OCI-LY3 (cell line): ENCODE data around the gene GRID1.

Experiments
- H2AFZ ChIP-seq: fragments of 200-600, 300-600 bp; shearing (Covaris generic); 2 replicates; pipeline ENCODE4 v1.6.0; 2014; ENCODE audit warnings: antibody characterized with exemption, low read depth, low read length
- H3K27ac ChIP-seq: fragments of 200-600, 300-600 bp; sonication (generic); 2 replicates; pipeline ENCODE4 v1.5.1; 2014; ENCODE audit warnings: mild to moderate bottlenecking, low read length, moderate library complexity, mixed read lengths
- H3K27me3 ChIP-seq: fragments of 200-600, 300-600 bp; sonication (generic); 2 replicates; pipeline ENCODE4 v1.6.1; 2014; ENCODE audit warnings: low read depth, low read length, mixed read lengths
- H3K36me3 ChIP-seq: fragments of 200-600, 300-600 bp; sonication (generic); replicated peaks from 2 replicates; pipeline ENCODE3; 2014; ENCODE audit warnings: low read depth, low read length, mixed read lengths
- H3K4me1 ChIP-seq: fragments of 300-600, 200-600 bp; sonication (generic); 2 replicates; pipeline ENCODE4 v1.6.1; 2014; ENCODE audit warnings: low read length, mixed read lengths
- H3K4me2 ChIP-seq: fragments of 200-600, 300-600 bp; sonication (generic); 2 replicates; pipeline ENCODE4 v1.6.1; 2014; ENCODE audit warnings: low read length, mixed read lengths
- H3K4me3 ChIP-seq: fragments of 300-600, 200-600 bp; sonication (generic); 2 replicates; pipeline ENCODE4 v1.5.1; 2014; ENCODE audit warnings: antibody characterized with exemption, mild to moderate bottlenecking, low read length, moderate library complexity
- H3K79me2 ChIP-seq: fragments of 300-600, 200-600 bp; shearing (Covaris generic); 2 replicates; pipeline ENCODE4 v1.6.1; 2014; ENCODE audit warnings: mild to moderate bottlenecking, low read length, mixed read lengths
- H3K9ac ChIP-seq: fragments of 300-600, 200-600 bp; shearing (Covaris generic); 2 replicates; pipeline ENCODE4 v1.6.0; 2014; ENCODE audit warnings: mild to moderate bottlenecking, low read length, moderate library complexity
- H3K9me3 ChIP-seq: fragments of 200-600, 300-600 bp; shearing (Covaris generic); 2 replicates; pipeline ENCODE4 v1.6.1; 2014; ENCODE audit warnings: low read length, mixed read lengths; ENCODE audit not compliant: insufficient read depth
- H4K20me1 ChIP-seq: fragments of 200-600, 300-600 bp; sonication (generic); 2 replicates; pipeline ENCODE4 v1.6.1; 2016; ENCODE audit warnings: low read length, mixed read lengths; ENCODE audit not compliant: insufficient read depth
- EZH2phosphoT487 ChIP-seq: fragments of 200-600 bp; shearing (Covaris generic); IDR thresholded peaks from 2 replicates; pipeline ENCODE4 v1.6.1; 2018; ENCODE audit warnings: antibody characterized with exemption, mixed run types, low read depth
- TF ChIP-seq, protein P1 (sequence below): fragments of 200-600, 300-600 bp; sonication (generic); IDR thresholded peaks from 2 replicates; pipeline ENCODE4 v1.5.1; 2014; ENCODE audit warnings: antibody characterized with exemption, low read length, low read depth

The GRID1 gene

DNA sequence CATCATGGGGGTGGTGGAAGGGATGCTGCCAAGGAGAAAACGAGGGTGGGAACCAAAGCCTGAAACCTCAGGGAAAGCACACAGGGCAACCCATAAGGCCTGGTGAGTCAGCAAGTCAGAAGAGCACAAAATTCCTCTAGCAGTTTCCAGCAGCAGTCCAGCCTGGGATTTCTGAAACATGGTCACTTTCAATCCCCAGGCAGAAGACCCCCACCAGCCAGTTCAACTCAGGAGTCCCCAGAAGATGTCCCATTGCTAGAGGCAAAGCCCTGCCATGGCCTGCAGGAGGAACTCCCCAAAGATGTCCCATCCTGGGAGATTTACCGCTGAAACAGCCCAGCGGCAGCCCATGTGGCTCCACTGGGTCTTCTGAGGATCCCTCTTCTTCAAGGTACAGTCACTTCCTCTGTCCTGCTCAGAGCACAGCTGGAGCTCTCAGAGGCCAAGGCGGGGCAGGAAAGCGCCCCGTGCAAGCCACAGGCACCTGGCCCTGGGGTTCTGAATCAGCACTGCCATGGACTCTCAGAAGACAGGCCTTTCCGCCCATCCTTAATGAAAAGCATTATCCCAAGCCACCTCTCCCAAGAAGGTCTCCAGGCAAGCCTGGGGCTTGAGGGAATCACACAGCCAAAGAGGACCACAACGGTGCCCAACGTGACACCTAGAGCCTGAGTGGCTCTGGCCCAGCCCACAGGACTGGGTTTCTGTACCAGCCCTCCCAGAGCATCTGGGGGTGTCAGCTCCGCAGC is 196.9 kb downstream of the GRID1 start:
- H3K9me3 ChIP-seq, result no peaks in the 10 kb centered on the region
- peaks cover 7% of the 10 kb centered on the region for H3K4me1 ChIP-seq
- H3K79me2 ChIP-seq, result no peaks in the 10 kb centered on the region
- H2AFZ ChIP-seq, result no peak overlapping the region
- H3K27ac ChIP-seq, result no peak overlapping the region
- no peak overlapping the region for H3K4me2 ChIP-seq
- no peak overlapping the region for H3K9ac ChIP-seq
- TF ChIP-seq EZH2phosphoT487, result no peak
- TF ChIP-seq, protein P1, sequence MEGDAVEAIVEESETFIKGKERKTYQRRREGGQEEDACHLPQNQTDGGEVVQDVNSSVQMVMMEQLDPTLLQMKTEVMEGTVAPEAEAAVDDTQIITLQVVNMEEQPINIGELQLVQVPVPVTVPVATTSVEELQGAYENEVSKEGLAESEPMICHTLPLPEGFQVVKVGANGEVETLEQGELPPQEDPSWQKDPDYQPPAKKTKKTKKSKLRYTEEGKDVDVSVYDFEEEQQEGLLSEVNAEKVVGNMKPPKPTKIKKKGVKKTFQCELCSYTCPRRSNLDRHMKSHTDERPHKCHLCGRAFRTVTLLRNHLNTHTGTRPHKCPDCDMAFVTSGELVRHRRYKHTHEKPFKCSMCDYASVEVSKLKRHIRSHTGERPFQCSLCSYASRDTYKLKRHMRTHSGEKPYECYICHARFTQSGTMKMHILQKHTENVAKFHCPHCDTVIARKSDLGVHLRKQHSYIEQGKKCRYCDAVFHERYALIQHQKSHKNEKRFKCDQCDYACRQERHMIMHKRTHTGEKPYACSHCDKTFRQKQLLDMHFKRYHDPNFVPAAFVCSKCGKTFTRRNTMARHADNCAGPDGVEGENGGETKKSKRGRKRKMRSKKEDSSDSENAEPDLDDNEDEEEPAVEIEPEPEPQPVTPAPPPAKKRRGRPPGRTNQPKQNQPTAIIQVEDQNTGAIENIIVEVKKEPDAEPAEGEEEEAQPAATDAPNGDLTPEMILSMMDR, result no peak
- no peak overlapping the region for H3K4me3 ChIP-seq
- H3K36me3 ChIP-seq, result no peaks in the 10 kb centered on the region
- H3K27me3 ChIP-seq, result no peaks in the 10 kb centered on the region
- H4K20me1 ChIP-seq, result no peaks in the 10 kb centered on the region

DNA sequence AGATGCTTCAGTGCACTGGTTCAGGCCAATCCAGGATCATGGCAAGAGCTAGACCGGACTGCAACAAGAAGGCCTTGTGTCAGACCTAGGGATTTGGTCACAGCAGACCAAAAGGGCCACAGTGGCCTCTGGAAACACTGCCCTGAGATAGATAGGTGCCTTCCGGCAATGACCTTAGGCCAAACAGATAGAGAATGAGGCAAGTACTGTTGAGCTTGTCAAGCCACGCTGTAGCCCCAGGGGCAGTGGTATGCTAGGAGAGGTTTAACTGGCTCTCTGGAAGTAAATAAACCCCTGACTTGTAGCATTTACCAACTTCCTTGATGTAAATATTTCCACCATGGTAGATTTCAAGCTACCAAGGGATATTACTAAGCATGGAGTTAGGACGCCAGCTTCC is 197.5 kb downstream of the GRID1 start:
- Histone ChIP-seq H3K9ac (no peak overlapping the region), H3K4me3 (no peak overlapping the region), H3K4me2 (no peak overlapping the region), H3K36me3 (no peaks in the 10 kb centered on the region), H4K20me1 (no peaks in the 10 kb centered on the region), H3K27me3 (no peaks in the 10 kb centered on the region), H2AFZ (no peak overlapping the region), H3K9me3 (no peaks in the 10 kb centered on the region), H3K4me1 (peaks cover 7% of the 10 kb centered on the region), H3K79me2 (no peaks in the 10 kb centered on the region), H3K27ac (no peak overlapping the region)
- TF ChIP-seq, protein P1, result no peak
- no peak for TF ChIP-seq EZH2phosphoT487

DNA sequence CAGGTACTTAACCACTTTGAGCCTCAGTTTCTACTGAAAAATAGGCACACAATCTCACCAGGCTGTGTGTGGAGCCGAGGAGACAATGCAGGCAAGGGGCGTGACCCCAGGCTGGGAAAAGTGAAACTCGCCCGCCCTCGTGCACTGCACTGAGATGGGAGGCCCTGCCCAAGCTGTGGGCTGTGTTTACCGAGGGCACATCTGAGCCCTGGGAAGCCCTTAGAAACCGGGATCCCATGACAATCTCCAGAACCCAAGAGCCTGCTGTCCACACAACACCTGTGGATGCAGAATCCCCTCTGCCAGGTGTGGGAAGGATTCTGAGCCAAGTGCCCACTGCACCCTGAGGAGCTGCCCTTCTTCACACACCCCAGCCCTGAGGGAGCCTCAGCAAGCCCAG is 198.3 kb downstream of the GRID1 start:
- no peaks in the 10 kb centered on the region for H3K79me2 ChIP-seq
- no peak overlapping the region for H3K4me3 ChIP-seq
- no peak overlapping the region for H3K9ac ChIP-seq
- no peaks in the 10 kb centered on the region for H3K9me3 ChIP-seq
- no peak overlapping the region for H2AFZ ChIP-seq
- no peak for TF ChIP-seq EZH2phosphoT487
- TF ChIP-seq, protein P1, result no peak
- H3K27ac ChIP-seq, result no peak overlapping the region
- no peak overlapping the region for H3K4me2 ChIP-seq
- H3K27me3 ChIP-seq, result no peaks in the 10 kb centered on the region
- no peaks in the 10 kb centered on the region for H3K36me3 ChIP-seq
- no peaks in the 10 kb centered on the region for H4K20me1 ChIP-seq
- H3K4me1 ChIP-seq, result peaks cover 7% of the 10 kb centered on the region

DNA sequence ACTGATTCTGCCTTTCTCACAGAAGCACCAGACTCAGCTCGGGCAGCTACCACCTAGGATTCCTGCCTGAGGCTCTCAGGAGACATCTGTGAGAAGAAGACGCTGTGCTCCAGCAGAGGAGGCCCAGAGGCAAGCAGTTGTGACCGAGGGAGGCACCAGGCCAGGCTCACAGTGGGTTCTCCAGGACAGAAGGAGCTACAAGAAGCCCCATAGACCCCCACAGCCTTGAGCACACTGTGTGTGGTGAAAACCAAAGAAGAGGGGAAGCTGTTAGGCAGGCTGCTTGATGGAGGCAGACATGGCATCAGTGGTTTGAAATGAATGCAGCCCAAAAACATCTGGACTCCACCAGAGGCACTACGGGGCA is 198.8 kb downstream of the GRID1 start:
- H3K36me3 ChIP-seq, result no peaks in the 10 kb centered on the region
- H4K20me1 ChIP-seq, result no peaks in the 10 kb centered on the region
- no peaks in the 10 kb centered on the region for H3K9me3 ChIP-seq
- no peak overlapping the region for H3K27ac ChIP-seq
- peaks cover 7% of the 10 kb centered on the region for H3K4me1 ChIP-seq
- TF ChIP-seq, protein P1, result no peak
- no peak for TF ChIP-seq EZH2phosphoT487
- no peaks in the 10 kb centered on the region for H3K27me3 ChIP-seq
- H2AFZ ChIP-seq, result no peak overlapping the region
- H3K9ac ChIP-seq, result no peak overlapping the region
- H3K4me2 ChIP-seq, result no peak overlapping the region
- no peak overlapping the region for H3K4me3 ChIP-seq
- H3K79me2 ChIP-seq, result no peaks in the 10 kb centered on the region
